GM23248 (cell line): Measurements from ENCODE around the gene MICAL2.

Experiments used
- EZH2 ChIP-seq: fragments of 200-600 bp; sonication (generic); IDR thresholded peaks from 2 replicates; pipeline ENCODE4 v1.6.1; 2018; ENCODE audit warnings: antibody characterized with exemption, mild to moderate bottlenecking; ENCODE audit not compliant: insufficient read depth, poor library complexity, severe bottlenecking
- EZH2phosphoT487 ChIP-seq: fragments of 200-600 bp; sonication (generic); IDR thresholded peaks from 2 replicates; pipeline ENCODE4 v1.6.1; 2018; ENCODE audit warnings: antibody characterized with exemption, moderate library complexity, mild to moderate bottlenecking, low read depth; ENCODE audit not compliant: insufficient read depth

DNA sequence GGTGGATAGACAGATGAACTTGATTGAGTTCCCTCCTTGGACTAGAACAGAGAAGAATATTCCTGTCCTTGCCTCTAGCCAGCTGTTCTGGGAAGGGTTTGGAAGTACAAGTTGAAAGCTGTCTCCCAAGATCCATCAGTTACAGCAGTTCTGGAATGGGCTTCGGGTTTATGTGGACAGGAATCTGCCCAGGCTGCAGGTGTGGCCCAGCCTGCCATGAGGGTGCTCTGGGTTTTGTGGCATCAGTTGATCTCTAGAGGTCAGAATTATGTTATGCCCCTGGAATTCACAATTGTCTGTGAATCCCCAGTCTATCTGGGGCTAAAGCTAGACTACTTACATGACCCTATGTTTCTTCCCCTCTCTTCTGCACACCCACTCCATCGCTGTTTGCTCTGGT lies 4.9 kb upstream of the MICAL2 start:
- TF ChIP-seq EZH2 (no peak), EZH2phosphoT487 (no peak)
